IMR-90 (cell line): ENCODE data around the gene ZNF512.

ENCODE experiments used
- BHLHE40 ChIP-seq: fragments of 150-350 bp; IDR thresholded peaks from 2 replicates; pipeline ENCODE4 v1.6.1; 2016; ENCODE audit warnings: mild to moderate bottlenecking, low read depth, low read length
- CEBPB ChIP-seq: IDR thresholded peaks from 2 replicates; pipeline ENCODE4 v1.6.1; 2012; ENCODE audit warnings: low read depth, low read length, improper control_type of control experiment
- MAFK ChIP-seq: IDR thresholded peaks from 2 replicates; pipeline ENCODE4 v1.6.1; 2012; ENCODE audit warnings: low read depth, low read length, improper control_type of control experiment
- POLR2A ChIP-seq: IDR thresholded peaks from 2 replicates; pipeline ENCODE4 v1.6.1; 2012; ENCODE audit warnings: mild to moderate bottlenecking, low read depth, low read length
- RAD21 ChIP-seq: IDR thresholded peaks from 2 replicates; pipeline ENCODE4 v1.6.1; 2012; ENCODE audit warnings: low read length, improper control_type of control experiment
- RFX5 ChIP-seq: IDR thresholded peaks from 2 replicates; pipeline ENCODE4 v1.8.0; 2012; ENCODE audit warnings: low read depth, mild to moderate bottlenecking, low read length, moderate library complexity
- TF ChIP-seq, protein P1 (sequence below): conservative IDR thresholded peaks from 2 replicates; pipeline ENCODE4 v1.5.1; 2012; ENCODE audit warnings: mild to moderate bottlenecking, low read depth, low read length, improper control_type of control experiment
- TF ChIP-seq, protein P2 (sequence below): fragments of 150-350 bp; IDR thresholded peaks from 2 replicates; pipeline ENCODE4 v1.6.1; 2017; ENCODE audit warnings: mild to moderate bottlenecking, antibody characterized with exemption, low read length, low read depth

DNA sequence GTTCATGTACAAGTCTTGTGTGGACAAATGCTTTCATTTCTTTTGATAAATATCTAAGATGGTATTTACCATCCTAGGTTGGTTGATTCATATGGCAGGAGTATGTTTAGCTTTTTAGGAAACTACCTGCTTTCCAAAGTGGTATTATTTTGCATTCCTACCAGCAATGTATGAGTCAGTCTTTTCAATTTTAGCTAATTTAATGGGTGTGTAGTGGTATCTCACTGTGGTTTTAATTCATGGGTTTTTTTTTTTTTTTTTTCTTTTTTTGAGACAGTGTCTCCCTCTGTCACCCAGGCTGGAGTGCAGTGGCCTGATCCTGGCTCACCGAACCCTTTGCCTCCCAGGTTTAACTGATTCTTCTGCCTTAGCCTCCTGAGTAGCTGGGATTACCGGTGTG is 4.2 kb downstream of the ZNF512 start:
- TF ChIP-seq, protein P1, sequence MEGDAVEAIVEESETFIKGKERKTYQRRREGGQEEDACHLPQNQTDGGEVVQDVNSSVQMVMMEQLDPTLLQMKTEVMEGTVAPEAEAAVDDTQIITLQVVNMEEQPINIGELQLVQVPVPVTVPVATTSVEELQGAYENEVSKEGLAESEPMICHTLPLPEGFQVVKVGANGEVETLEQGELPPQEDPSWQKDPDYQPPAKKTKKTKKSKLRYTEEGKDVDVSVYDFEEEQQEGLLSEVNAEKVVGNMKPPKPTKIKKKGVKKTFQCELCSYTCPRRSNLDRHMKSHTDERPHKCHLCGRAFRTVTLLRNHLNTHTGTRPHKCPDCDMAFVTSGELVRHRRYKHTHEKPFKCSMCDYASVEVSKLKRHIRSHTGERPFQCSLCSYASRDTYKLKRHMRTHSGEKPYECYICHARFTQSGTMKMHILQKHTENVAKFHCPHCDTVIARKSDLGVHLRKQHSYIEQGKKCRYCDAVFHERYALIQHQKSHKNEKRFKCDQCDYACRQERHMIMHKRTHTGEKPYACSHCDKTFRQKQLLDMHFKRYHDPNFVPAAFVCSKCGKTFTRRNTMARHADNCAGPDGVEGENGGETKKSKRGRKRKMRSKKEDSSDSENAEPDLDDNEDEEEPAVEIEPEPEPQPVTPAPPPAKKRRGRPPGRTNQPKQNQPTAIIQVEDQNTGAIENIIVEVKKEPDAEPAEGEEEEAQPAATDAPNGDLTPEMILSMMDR = no peak
- TF ChIP-seq POLR2A (no peak), BHLHE40 (no peak), CEBPB (no peak), MAFK (no peak), RAD21 (no peak), RFX5 (no peak)
- TF ChIP-seq, protein P2, sequence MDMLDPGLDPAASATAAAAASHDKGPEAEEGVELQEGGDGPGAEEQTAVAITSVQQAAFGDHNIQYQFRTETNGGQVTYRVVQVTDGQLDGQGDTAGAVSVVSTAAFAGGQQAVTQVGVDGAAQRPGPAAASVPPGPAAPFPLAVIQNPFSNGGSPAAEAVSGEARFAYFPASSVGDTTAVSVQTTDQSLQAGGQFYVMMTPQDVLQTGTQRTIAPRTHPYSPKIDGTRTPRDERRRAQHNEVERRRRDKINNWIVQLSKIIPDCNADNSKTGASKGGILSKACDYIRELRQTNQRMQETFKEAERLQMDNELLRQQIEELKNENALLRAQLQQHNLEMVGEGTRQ = no peak
